Left hindlimb (tissue), 1 donor: Measurements from ENCODE around the gene OR2F2.

Source experiments
- DNase-seq: peaks from one replicate; pipeline ENCODE4 v3.0.0-alpha.2; 2018

The OR2F2 gene

GRCh38 chr7:143914938-143915652 is 19.9 kb upstream of the OR2F2 start:
- DNase-seq = no peak

- no peak for DNase-seq
Observed at GRCh38 chr7:143924851-143925250, 10.2 kb upstream of the OR2F2 start.

- DNase-seq = no peak
Observed at GRCh38 chr7:143929224-143929920, 5.7 kb upstream of the OR2F2 start.

- DNase-seq = no peak
Observed at GRCh38 chr7:143931739-143932138, 3.3 kb upstream of the OR2F2 start.

GRCh38 chr7:143936087-143937009 is 1.3 kb downstream of the OR2F2 start:
- no peak for DNase-seq

GRCh38 chr7:143938379-143939243 is 3.6 kb downstream of the OR2F2 start:
- DNase-seq = no peak

GRCh38 chr7:143945423-143945822 is 10.4 kb downstream of the OR2F2 start:
- no peak for DNase-seq

GRCh38 chr7:143947111-143947510 is 12.1 kb downstream of the OR2F2 start:
- DNase-seq = no peak

GRCh38 chr7:143948733-143949132 is 13.7 kb downstream of the OR2F2 start:
- DNase-seq = no peak

GRCh38 chr7:143953421-143953820 is 18.4 kb downstream of the OR2F2 start:
- no peak for DNase-seq

- no peak for DNase-seq
Observed at GRCh38 chr7:143954135-143954534, 19.1 kb downstream of the OR2F2 start.

- DNase-seq = no peak
Observed at GRCh38 chr7:143954544-143954943, 19.5 kb downstream of the OR2F2 start, which contains the start of gene OR2F1. Gene OR2F1 (plus strand): TSS chr7:143954844. CDS start chr7:143959971, 5,127 bp downstream.

- no peak for DNase-seq
Observed at GRCh38 chr7:143958781-143959180, 23.7 kb downstream of the OR2F2 start.

GRCh38 chr7:143960813-143961610 is 26.0 kb downstream of the OR2F2 start:
- DNase-seq = no peak

GRCh38 chr7:143965280-143965679 is 30.2 kb downstream of the OR2F2 start:
- DNase-seq = no peak

GRCh38 chr7:143967398-143967797 is 32.4 kb downstream of the OR2F2 start:
- DNase-seq = no peak

- no peak for DNase-seq
Observed at GRCh38 chr7:143973870-143974416, 38.9 kb downstream of the OR2F2 start.

- no peak for DNase-seq
Observed at GRCh38 chr7:143974459-143974858, 39.4 kb downstream of the OR2F2 start.

- no peak for DNase-seq
Observed at GRCh38 chr7:143975617-143976016, 40.6 kb downstream of the OR2F2 start.

GRCh38 chr7:143978585-143978984 is 43.6 kb downstream of the OR2F2 start:
- DNase-seq = no peak

- DNase-seq = no peak
Observed at GRCh38 chr7:143979359-143979758, 44.3 kb downstream of the OR2F2 start.
